Vagina (tissue), 2 donors: ENCODE measurements around the gene GRHL3.

ENCODE experiments used
- POLR2A ChIP-seq, 2 donors: fragments of 450-650 bp; IDR thresholded peaks; one replicate each; pipeline ENCODE4 v1.6.1; 2017; ENCODE audit warnings: antibody characterized with exemption in 2 of 2, mild to moderate bottlenecking in 2 of 2, moderate library complexity in 2 of 2
- POLR2AphosphoS5 ChIP-seq, 2 donors: sonication (generic); formaldehyde crosslinking; IDR thresholded peaks; one replicate each; pipeline ENCODE4 v1.9.0; 2017; ENCODE audit warnings: antibody characterized with exemption in 2 of 2, mild to moderate bottlenecking in 2 of 2, low read depth in 1 of 2; ENCODE audit not compliant: insufficient read depth in 1 of 2
- TF ChIP-seq, protein P1 (sequence below), 3 experiments: fragments of 450-650 bp in 2 of 3; fragments of 200-600 bp in 1 of 3; sonication (generic) in 1 of 3; IDR thresholded peaks; one replicate each; pipeline ENCODE4 v1.5.1; 2017 to 2019; ENCODE audit warnings: antibody characterized with exemption in 3 of 3, mild to moderate bottlenecking in 2 of 3, moderate library complexity in 2 of 3

- no peak for TF ChIP-seq POLR2AphosphoS5 (IDR thresholded peaks at IDR 0.05; ENCODE audit: insufficient read depth in 1 of 2, low read depth in 1 of 2)
- TF ChIP-seq, protein P1, sequence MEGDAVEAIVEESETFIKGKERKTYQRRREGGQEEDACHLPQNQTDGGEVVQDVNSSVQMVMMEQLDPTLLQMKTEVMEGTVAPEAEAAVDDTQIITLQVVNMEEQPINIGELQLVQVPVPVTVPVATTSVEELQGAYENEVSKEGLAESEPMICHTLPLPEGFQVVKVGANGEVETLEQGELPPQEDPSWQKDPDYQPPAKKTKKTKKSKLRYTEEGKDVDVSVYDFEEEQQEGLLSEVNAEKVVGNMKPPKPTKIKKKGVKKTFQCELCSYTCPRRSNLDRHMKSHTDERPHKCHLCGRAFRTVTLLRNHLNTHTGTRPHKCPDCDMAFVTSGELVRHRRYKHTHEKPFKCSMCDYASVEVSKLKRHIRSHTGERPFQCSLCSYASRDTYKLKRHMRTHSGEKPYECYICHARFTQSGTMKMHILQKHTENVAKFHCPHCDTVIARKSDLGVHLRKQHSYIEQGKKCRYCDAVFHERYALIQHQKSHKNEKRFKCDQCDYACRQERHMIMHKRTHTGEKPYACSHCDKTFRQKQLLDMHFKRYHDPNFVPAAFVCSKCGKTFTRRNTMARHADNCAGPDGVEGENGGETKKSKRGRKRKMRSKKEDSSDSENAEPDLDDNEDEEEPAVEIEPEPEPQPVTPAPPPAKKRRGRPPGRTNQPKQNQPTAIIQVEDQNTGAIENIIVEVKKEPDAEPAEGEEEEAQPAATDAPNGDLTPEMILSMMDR (IDR thresholded peaks at IDR 0.05) = no peak
- no peak for TF ChIP-seq POLR2A (IDR thresholded peaks at IDR 0.05)
Observed at GRCh38 chr1:24388331-24388885, 69.3 kb downstream of the GRHL3 start.
